Thyroid gland (tissue), 4 donors: ENCODE results near the gene TCP11.

Source experiments
- POLR2A ChIP-seq, 2 donors: fragments of 450-650 bp; IDR thresholded peaks; one replicate each; pipeline ENCODE4 v1.6.1; 2017; ENCODE audit warnings: antibody characterized with exemption in 2 of 2, mild to moderate bottlenecking in 2 of 2, moderate library complexity in 1 of 2
- TF ChIP-seq, protein P1 (sequence below), 6 experiments: fragments of 200-600 bp in 3 of 6; fragments of 450-650 bp in 3 of 6; sonication (generic) in 3 of 6; IDR thresholded peaks; one replicate each; pipeline ENCODE4 v1.5.1; 2016 to 2019; ENCODE audit warnings: antibody characterized with exemption in 6 of 6, mild to moderate bottlenecking in 2 of 6, inconsistent platforms in 1 of 6, moderate library complexity in 1 of 6

DNA sequence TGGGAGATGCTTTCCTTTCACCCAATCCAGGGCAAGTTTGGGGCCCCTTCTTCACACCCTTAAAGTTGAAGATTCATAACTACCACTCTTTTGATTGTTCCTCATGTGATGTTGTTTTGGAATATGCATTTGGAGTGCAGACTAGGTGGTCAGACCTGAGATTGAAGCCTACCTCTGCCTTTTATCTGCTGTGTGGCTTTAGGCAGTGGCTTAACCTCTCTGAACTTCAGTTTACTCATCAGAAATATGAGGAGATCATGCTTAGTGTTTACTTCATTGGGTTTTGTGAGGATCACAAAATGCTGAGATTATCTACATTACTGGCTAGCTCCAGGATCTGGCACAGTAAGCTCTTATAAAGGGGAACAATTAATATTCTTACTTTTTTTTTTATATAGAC is 26.4 kb upstream of the TCP11 start:
- TF ChIP-seq, protein P1, sequence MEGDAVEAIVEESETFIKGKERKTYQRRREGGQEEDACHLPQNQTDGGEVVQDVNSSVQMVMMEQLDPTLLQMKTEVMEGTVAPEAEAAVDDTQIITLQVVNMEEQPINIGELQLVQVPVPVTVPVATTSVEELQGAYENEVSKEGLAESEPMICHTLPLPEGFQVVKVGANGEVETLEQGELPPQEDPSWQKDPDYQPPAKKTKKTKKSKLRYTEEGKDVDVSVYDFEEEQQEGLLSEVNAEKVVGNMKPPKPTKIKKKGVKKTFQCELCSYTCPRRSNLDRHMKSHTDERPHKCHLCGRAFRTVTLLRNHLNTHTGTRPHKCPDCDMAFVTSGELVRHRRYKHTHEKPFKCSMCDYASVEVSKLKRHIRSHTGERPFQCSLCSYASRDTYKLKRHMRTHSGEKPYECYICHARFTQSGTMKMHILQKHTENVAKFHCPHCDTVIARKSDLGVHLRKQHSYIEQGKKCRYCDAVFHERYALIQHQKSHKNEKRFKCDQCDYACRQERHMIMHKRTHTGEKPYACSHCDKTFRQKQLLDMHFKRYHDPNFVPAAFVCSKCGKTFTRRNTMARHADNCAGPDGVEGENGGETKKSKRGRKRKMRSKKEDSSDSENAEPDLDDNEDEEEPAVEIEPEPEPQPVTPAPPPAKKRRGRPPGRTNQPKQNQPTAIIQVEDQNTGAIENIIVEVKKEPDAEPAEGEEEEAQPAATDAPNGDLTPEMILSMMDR (IDR thresholded peaks at IDR 0.05): no peak
- TF ChIP-seq POLR2A (IDR thresholded peaks at IDR 0.05): no peak
